CD4-positive, alpha-beta T cell treated with Interleukin-15 for 4 hours (primary cell): Measurements from ENCODE around the gene PDE8B.

Source experiments
- DNase-seq: peaks from one replicate; pipeline ENCODE4 v3.0.0-alpha.2; 2020; ENCODE audit warnings: low spot score

Gene PDE8B

DNA sequence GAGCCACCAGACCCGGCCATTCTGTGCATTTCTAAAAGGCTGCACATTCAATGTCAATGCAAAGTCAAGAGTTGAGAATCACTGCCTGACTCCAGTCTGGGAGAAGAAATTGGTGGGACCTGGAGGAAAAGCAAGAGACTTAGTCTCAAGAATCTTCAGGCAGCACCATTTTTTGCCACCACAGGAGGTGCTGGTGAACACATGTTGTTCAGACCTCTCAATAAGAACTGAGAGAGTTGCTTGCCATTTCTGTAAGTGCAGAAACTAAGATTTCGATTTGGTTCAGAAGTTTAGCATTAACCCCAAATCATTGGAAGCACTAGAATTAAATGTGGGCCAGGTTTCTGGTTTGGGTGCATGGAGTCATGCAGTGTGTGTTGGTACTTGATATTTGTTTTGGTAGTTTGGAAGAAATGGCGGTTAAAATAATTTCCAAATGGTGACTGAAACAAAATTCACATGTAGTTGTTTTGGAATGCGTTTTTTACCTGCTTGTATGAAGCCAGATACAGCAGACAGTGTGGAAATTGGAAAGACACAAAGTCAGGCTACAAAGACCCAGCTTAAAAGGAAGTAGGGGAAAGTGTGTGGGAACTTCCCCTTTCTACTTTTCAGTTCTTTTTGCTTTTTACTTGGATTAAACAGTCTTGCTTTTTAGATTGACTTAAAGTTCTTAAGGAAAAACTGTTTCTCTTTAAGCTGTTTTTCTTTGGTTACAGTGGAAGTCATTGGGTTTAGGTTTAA is 20.4 kb downstream of the PDE8B start:
- no peak for DNase-seq

DNA sequence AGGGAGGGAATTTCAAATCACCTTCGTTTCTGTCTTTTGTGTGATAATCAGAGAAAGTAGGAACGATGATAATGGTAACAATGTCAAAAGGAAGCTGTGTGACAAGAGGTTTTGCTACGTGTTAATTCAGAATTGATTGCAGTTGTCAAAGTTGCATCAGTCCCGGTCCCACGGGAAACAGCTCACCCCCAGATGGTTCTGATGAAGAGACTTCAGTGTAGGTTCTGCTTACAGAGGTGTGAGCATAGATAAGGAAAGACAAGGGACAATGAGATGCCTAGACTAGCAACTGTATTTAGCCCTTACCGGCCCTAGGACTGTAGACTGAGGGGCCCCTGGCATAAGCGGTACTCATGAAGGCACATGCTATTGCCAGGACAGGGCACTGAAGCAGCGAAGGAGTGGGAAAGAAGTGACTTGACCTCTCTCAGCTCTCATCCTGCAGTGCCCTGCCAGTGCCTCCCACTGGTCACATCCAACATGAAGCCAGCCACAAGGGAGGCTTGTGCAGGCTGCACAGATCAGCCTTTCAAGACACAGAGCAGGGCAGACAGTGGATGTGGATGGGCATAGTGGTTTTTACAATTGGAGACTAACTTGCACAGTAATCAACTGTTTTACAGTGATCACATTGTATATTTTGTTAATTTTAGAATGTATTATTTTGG is 21.1 kb downstream of the PDE8B start:
- no peak for DNase-seq

DNA sequence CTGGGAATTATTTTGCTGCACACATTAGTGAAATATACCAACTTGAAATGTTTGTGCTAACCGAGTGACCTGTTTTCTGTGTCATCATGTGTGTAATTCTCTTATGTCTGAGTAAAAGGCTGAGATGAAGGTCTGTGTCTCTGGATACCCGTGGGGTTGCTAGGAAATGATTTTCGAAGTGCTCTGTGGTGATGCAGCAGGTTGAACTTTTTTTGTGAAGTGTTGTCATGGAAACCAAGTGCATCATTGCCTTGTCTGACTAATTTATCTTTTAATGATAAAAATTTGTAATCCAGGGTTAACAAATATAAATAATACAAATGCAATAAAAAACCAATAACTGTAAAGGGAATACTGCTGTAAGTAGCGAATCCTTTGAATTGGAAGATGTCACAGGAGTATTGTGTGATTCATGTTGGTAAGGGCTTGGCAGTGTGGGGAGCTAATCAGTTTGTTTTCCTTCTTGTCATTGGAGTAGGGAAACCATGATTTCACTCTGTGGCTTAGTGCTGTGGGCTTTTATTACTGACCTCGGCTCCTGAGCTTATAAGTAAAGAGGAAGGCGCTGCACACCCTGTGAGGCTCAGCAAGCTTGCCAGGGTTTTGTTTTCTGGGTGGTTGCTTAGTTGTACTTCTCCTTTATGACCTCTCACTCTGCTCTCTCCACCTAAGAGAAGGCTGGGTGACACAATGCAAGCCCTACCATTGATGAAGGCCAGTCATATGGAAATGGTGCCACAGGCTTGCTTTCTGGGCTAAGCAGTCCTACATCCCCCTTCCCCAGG is 22.3 kb downstream of the PDE8B start:
- no peak for DNase-seq

DNA sequence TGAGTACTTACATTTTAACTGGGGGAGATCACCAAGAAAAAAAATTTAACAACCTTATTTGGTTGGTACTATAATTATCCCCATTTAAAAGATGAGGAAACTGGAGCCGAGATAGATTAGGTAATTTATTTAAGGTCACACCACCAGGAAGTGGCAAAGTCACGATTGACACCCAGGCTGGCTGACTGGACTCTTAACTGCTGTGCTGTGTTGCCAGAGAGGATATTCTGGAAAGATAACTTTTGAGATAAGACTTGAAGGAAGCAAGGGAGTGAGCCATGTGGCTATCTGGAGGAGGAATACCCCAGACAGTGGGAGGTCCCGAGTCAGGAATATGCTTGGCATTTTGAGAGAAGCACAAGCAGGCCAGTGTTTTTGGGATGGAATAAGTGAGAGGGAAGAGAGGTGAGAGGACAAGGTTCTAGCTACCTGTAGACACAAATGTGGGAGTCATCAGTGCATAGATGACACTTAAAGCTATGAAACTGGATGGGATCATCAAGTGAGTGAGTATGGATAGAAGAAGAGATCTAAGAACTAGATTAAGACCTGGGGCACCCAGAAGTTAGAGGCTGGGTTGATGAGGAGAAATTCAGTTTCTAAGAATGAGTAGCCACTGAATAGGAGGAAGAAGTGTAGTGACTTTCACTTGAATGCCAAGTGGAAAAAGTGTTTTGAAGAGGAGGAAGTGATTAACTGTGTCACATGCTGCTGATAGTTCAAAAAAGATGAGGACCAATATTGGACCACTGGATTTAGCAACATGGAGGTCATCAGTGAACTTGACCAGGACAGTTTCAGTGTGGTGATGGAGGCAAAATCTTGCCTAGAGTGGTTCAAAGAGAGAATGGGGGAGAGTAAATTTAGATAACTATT is 25.6 kb downstream of the PDE8B start:
- no peak for DNase-seq

DNA sequence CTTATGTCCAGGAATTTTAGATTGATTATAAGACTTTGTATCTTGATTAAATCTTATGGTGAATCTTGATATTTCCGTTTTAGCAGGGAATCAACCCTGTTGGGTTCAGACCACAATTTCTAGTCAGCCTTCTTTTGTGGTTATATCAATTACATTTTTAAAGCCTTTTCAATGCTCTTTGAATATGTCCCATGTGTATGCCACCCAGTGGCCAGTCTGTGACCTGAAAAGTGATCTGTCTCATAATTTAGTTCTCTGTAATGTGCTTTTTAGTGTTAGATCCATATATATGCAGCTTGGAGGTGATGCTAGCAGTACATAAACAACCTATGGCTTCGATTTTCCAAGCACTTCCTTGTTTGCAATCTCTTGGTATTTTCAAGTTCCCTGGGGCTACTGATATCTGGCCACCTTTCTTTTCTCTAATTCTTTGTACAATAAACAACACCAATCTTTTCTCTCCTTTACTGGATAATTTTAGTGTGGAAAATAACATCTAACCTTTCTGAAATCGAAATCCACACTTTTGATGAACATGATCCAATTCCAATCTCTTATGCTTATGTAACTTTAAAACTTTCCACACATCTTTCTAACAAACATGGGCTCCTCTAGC is 28.8 kb downstream of the PDE8B start:
- DNase-seq, result no peak

DNA sequence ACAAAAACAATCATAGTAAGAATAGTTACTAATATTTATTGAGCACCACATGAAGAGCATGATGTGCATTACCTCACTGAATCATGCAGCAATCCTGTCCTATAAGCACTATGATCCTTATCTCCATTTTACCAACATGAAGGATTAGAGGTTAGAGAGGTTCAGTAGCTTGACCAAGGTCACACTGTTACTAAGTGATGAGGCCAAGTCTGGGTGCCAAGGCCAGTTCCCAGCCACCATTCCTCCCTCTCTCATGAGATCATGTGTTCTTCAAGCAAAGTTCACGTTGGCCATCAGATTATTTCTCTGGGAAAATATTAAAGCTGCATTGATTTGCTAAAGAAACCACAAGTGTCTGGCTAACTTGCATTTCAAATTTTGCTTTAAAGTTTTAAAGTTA is 31.0 kb downstream of the PDE8B start:
- DNase-seq, result no peak

DNA sequence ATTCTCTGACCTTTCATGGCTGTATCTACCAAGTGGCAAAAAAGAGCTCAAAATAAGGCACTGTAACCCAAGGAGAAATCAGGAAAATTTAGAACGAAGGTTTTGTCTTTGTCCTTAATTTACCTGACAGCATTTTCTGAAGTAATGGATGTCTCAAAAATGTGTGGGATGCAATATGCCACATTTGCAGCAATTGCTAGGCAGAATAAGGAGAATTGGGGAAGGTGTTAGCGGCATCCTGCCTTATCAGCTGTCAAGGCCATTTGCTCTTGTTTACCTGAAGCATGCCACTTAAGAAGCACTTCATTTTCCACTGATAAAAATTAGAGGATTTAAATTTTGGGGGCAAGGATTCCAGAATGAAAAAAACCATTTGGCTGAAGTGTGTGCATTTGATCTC is 39.0 kb downstream of the PDE8B start:
- no peak for DNase-seq

DNA sequence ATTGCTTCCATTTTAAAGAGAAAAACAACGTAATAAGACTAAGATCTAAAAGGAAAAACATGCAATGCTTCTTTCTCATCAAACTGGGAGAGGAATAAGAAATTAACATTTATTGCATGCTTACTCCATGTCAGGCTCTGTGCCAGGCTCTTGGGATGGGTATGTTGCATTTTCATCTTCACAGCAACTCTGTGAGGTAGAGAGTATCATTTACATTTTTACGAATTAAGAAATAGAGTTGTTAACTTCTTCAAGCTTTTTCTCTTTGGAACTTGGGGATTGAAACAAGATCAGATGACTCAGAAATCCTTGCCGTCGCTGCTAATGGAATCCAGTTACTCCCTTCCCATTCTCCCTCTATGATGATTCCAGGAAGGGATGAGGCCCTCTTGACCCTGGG is 39.5 kb downstream of the PDE8B start:
- no peak for DNase-seq

DNA sequence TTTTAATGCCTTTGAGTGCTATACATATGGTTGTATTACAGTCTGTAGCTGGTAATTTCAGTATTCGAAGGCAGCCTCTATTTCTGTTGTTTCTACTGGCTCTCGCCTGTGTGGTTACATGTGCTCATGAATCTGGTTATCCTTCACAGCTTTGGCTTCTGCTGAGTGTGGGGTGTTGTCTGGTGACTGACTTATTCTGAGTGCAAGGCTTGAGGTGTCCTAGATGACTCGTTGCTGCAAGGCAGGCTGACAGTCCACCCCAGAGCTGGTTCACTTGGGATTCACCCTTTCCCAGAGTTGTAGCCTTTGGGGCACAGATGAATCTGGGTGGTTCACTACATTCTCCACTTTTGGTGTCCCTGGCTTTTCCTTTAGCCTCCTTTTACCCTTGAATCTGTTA is 41.4 kb downstream of the PDE8B start:
- no peak for DNase-seq

DNA sequence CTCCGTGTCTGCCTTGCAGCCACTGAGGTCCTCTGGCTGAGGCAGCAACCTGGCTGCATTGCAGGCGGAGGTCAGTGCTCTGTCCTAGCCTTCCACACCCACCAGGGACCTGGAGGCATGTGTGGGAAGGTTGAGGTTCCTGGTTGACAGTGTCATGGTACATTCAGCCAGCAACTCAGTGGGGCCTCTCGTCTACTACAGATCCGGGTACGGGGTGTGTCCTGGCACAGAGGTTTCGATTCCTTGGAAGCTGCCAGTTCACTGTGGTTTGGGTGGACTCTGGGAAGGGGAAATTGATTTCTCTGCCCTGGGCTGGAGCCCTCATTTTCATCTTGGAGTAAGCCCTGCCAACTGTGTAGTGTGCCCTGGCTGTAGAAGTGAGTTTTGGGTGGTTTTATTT is 45.1 kb downstream of the PDE8B start:
- DNase-seq, result no peak

DNA sequence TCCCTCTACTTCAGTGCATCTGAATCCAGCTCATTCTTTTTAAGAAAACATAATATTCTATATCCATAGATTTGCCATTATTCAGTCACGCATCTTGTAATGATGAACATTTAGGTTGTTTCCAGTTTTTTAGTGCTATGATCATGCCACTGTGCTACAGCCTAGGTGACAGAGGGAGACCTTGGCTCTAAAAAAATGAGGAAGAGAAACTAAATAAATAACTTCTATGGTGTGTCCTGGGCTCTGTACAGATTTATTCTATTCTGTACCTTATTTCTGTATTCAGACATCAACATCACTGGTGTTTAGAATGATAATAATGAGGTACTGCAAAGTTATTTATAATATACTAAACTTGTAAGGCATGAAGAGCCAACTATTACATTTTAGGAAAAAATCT is 45.9 kb downstream of the PDE8B start:
- DNase-seq, result no peak

DNA sequence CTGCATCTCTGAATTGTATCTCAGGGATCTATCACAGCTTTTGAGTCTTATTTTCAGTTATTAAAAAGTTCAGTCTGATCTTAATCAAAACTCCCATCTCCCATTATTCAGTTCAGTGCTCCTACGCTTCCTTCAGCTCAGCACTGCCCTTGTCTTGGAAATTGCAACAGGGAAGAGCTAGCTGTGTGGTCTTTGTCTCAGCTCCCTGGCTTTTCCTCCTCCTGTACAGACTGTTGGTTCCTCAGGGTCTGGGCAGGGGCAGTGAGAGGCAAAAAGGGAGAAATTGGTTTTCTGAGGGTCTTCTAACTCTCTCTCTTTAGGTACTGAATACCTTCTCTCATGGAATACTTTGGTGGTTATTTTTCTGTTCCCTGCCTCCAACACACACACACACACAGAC is 48.2 kb downstream of the PDE8B start:
- no peak for DNase-seq

DNA sequence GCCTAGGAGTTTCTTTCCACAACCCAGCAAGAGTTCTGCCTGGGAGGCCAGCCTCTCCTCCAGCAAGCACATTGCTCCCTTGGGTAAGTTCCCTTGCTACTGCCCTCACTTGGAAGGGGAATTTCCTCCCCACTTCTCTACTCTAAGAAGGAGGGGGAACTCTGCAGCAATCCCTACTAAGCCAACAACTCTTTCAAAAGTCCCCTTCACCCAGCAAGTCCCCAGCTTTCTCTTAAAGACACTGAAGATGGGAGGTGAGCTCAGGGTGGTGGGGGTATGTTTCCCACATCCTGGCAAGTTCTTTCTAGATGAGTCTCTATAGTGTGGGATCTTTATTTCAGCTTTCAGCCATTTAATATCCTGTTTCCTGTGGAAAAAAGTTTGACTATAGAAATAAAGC is 49.0 kb downstream of the PDE8B start:
- DNase-seq, result no peak

DNA sequence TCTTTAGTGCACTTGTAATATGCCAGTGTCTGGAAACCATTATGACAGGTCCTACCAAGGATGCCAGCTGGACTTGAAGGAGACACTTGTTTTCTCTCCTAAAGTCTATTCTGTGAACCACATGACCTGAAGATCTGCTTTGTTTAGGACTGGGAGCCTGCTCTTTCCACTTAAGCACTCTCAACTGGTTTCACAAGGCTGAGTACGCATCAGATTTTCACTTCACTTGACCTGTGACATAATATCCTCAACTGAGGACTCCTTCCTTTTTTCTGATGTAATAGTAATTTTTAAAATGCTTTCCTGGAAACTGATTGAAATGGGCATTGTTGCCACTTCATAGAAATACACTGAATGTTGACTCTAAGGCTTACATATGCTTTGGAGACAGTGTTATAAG is 52.2 kb downstream of the PDE8B start:
- DNase-seq, result no peak

DNA sequence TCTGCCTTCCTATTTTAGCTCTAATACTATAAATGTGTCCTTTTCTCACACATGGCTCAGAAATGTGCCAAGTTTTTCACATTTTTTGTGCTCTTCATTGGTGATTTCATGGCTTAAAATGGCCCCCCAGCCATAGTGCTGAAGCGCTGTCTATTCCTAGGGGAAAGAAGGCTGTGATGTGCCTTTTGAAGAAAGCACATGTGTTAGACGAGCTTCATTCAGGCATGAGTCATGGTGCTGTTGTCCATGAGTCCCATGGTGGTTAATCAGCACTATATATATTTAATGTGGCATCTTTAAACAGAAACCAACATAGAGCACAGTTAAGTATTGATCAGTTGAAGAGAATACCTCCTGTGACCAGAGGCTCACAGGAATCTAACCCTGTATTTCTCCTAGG is 55.8 kb downstream of the PDE8B start:
- DNase-seq, result no peak

DNA sequence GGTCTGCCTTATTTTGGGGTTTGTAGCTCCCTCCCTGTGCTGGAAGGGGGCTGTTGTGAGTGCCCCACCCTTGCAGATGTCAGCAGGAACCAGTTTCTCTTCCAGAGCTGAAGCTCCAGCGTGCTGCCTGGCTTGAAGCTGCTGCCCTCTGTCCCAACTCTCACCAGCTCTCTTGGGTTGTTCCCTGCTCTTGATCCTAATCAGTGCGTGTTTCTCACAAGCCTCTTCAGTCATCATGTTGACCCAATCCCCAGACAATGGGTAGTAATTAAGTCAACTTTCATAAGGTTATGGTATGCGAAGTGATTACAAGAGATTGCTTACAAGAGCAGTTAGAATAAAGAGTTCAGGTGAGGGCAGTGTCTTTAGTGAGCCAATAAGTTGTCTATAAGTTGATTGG is 57.0 kb downstream of the PDE8B start:
- DNase-seq, result no peak

DNA sequence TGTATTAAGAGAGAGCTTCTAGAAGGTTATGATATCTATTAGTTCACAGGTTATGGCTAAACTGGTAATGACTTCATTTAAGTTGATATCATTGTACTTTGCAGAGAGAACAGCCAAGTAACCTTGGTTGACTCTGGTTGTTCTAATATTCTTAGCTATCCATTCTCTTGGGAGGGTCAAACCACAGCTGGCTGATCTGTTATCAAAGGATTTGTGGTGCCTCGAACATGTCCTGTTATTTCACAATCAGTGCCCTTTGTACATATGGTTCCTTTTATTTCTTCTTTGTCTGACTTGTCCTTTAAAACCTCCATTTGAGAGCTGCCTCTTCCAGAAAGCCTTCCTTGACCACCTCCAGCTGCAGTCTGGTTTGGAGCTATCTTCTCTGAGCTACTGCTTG is 61.7 kb downstream of the PDE8B start:
- no peak for DNase-seq

DNA sequence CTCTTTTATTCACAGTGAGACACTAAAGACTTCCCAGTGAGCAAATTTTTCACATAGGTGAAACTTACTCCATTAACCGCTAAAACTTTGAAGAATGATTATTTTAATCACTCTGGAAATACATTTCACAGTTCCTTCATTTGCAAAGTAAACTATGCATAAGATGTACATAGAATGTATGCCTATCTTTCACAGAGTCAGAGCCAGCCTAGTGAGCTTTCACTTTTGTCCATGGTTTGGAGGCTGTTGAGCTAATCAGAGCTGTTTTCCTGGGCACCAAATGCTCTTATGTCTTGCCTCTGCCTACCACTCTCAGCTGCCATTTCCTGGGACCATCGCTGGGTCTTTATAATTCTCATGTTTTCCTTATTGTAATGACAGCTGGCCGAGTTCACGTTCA is 67.3 kb downstream of the PDE8B start:
- no peak for DNase-seq

DNA sequence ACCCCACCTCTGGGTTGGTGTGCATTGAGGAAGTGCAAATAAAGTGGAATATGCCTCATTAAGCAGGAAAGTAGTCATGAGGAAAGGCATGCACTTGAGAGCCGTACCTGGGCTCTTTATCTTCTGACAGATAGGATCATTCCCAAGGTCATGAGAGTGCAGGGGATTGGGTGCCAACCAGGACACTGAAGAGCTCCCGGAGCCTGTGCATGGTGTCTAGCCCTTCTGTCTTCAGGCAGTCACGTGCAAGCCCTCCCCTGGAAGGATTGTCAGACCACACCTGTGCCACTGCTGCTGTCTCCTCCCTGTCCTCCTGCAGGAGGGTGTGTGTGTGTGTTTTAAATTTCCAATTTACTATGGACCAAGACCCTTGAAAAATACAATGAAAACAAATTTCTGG is 69.6 kb downstream of the PDE8B start:
- DNase-seq, result no peak

DNA sequence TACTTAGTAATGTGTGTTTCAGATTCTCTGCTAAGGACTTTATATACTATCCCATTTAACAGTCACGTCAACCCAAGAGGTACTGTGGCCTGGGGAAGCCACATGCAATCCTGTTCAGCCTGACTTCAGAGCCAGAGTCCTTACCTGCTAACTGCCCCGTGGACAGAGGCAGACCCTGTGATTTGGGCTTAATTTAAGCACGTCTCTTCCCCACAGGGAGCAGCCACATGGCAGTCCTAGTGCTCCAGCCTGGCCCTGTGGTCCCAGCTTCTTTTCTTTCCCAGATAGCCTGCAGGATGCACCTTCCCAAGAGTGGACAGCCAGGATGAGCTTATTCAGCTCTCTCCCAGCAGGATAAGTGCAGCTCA is 71.5 kb downstream of the PDE8B start:
- no peak for DNase-seq

DNA sequence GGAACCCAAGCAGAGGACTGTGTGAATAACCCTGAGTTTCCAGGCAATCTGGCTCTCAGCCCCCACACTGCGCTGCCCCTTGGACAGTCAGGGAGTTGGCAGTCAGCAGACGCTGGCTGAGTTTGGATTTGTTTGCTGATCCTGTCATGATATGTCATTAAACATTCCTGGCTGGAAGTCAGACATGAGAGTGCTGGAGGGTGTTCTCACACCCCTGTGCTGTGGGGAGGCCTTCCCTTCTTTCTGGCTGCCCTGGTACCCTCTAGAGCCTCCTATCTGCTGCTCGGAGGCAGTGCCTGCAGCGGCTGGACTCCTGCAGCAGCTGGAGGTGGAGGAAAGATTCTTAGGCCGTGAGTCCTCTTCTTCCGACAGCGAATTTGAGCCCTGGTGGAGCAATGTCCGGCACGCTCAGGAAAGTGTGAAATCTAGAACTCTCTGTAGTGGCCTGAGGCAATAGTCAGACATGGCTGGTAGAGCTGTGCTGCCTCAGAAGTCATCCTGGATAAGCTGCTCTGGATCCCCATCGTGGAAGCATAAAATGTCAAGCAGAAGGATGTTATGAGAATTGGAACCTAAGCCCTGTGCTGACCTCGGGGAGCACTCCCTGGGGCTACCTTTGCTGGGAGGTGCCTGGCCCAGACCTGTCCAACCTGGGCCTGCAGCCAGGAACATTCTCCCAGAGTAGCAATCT is 72.0 kb downstream of the PDE8B start:
- DNase-seq, result no peak
